Gastrocnemius medialis (tissue), 4 donors: Measurements from ENCODE around the gene USP31.

Experiments used
- CTCF ChIP-seq, 5 experiments: fragments of 450-650 bp in 3 of 5; fragments of 200-600 bp in 2 of 5; sonication (generic) in 2 of 5; IDR thresholded peaks in 4 of 5; conservative IDR thresholded peaks in 1 of 5; 1 replicate in 4 of 5; 2 replicates in 1 of 5; pipeline ENCODE4 v1.5.1; 2016 to 2019; ENCODE audit warnings: antibody characterized with exemption in 5 of 5, mild to moderate bottlenecking in 3 of 5, moderate library complexity in 3 of 5
- POLR2A ChIP-seq, 2 donors: fragments of 450-650 bp; IDR thresholded peaks; one replicate each; pipeline ENCODE4 v1.6.1; 2017; ENCODE audit warnings: antibody characterized with exemption in 2 of 2, mild to moderate bottlenecking in 2 of 2, moderate library complexity in 2 of 2

GRCh38 chr16:23146877-23147601, 2.2 kb downstream of the USP31 start:
- TF ChIP-seq CTCF (IDR thresholded peaks at IDR 0.05 in 4 of 5, conservative IDR thresholded peaks at IDR 0.05 in 1 of 5) (no peak), POLR2A (IDR thresholded peaks at IDR 0.05) (no peak)
